Skin epidermis (tissue), 12 donors: ENCODE measurements around the gene ZCCHC8.

Experiments
- H3K27ac ChIP-seq, 21 experiments: fragments of 200-600 bp; sonication (generic) in 11 of 21; one replicate each; pipeline ENCODE4 v1.5.0; 2020; ENCODE audit warnings: mild to moderate bottlenecking in 3 of 21, inconsistent platforms in 2 of 21, moderate library complexity in 2 of 21
- H3K4me3 ChIP-seq, 7 experiments: fragments of 200-600 bp; sonication (generic) in 2 of 7; one replicate each; pipeline ENCODE4 v1.5.0; 2020; ENCODE audit warnings: inconsistent platforms in 2 of 7, mild to moderate bottlenecking in 2 of 7, moderate library complexity in 1 of 7

Gene ZCCHC8

GRCh38 chr12:122500685-122501488 is at the start of gene ZCCHC8:
TSS of gene ZCCHC8 (minus strand) at chr12:122500932. CDS start at chr12:122500840, 92 bp downstream.
- peak within 1 kb of the TSS; percentile 74 to 99 (median 98) for H3K27ac ChIP-seq

DNA sequence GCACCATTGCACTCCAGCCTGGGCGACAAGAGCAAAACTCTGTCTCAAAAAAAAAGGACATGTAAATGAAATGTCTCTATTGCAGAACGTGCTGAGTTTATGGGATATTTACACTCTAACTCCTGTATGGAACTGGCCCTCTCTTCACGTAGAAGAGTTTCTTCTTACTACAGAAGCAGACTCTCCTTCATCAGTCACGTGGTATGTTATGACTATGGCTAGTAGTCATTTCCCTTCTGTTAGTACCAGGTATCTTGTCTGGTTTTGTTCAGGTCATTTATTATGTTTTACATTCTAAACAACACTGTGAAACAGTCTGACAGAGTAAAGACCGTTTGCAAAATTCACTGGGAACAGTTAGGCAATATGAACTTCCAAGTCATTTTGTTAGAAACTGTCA is 46.6 kb upstream of the ZCCHC8 start:
- Histone ChIP-seq H3K4me3 (no peak overlapping the region), H3K27ac (no peak overlapping the region)

More at GRCh38 chr12:122500685-122501488, at the start of gene ZCCHC8:
- H3K4me3 ChIP-seq, result peak within 1 kb of the TSS; percentile 61 to 85 (median 78)

GRCh38 chr12:122545855-122546254 is 45.1 kb upstream of the ZCCHC8 start:
- no peak overlapping the region for H3K27ac ChIP-seq
- H3K4me3 ChIP-seq, result no peak overlapping the region

DNA sequence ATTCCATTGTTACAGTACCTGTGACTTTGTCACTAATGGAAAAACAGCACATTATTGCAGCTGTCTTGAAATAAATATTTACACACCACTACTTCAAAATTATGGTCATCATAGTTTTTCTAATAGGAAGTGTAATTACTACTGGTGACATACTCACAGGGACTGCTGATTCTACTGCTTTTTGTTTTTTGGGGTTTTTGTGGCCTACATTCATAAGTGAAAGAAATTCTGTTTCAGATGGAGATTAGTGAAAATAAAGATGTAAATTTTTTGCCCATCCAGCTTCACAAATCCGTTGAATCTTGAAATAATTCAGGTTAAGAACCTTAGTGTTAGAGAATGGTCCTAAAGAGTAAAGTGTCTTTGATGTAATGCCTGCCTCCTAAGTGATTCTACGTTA is 43.8 kb upstream of the ZCCHC8 start:
- no peak overlapping the region for H3K27ac ChIP-seq
- no peak overlapping the region for H3K4me3 ChIP-seq

- no peak overlapping the region for H3K27ac ChIP-seq
- no peak overlapping the region for H3K4me3 ChIP-seq
These were observed 37.8 kb upstream of the ZCCHC8 start for GRCh38 chr12:122538496-122538895.

- Histone ChIP-seq H3K27ac (no peak overlapping the region), H3K4me3 (no peak overlapping the region)
These were observed 36.3 kb upstream of the ZCCHC8 start for GRCh38 chr12:122537021-122537420.

DNA sequence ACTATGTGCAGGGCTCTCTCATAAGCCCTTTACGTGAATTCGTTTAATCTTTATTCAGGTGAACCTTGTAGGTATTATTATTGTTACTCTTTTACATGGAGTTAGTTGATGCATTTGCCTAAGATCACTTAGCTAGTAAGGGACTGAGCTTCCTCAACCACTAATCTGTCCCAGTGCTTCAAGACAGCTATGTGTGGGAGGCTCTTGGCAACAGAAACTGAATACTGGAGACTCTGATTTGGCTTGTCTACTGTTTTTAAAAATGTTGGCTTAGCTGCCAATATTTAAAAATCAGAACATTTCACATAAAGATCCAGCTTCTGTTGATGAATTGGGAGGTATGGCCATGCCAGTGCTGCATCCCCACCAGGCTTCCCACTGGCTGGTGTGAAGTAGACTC is 33.1 kb upstream of the ZCCHC8 start:
- H3K4me3 ChIP-seq, result no peak overlapping the region
- H3K27ac ChIP-seq, result no peak overlapping the region

GRCh38 chr12:122528992-122529391 is 28.3 kb upstream of the ZCCHC8 start:
- no peak overlapping the region for H3K27ac ChIP-seq
- no peak overlapping the region for H3K4me3 ChIP-seq

- no peak overlapping the region for H3K4me3 ChIP-seq
- no peak overlapping the region for H3K27ac ChIP-seq
These were observed 27.9 kb upstream of the ZCCHC8 start for GRCh38 chr12:122528582-122528981.

GRCh38 chr12:122527478-122527944 is 26.8 kb upstream of the ZCCHC8 start:
- Histone ChIP-seq H3K27ac (peak overlapping the region; percentile 14 to 100 (median 96)), H3K4me3 (peak overlapping the region; percentile 44 to 81 (median 73))

GRCh38 chr12:122526683-122527477 is 26.1 kb upstream of the ZCCHC8 start, which contains the start of the genes KNTC1 and RSRC2:
TSS of gene KNTC1 (plus strand) at chr12:122527249. CDS start at chr12:122530064, 2,815 bp downstream.
TSS of gene RSRC2 (minus strand) at chr12:122526936. CDS start at chr12:122526853, 83 bp downstream.
- H3K27ac ChIP-seq, result peak within 1 kb of the TSS; percentile 67 to 100 (median 97)
- H3K4me3 ChIP-seq, result peak within 1 kb of the TSS; percentile 64 to 81 (median 75)

DNA sequence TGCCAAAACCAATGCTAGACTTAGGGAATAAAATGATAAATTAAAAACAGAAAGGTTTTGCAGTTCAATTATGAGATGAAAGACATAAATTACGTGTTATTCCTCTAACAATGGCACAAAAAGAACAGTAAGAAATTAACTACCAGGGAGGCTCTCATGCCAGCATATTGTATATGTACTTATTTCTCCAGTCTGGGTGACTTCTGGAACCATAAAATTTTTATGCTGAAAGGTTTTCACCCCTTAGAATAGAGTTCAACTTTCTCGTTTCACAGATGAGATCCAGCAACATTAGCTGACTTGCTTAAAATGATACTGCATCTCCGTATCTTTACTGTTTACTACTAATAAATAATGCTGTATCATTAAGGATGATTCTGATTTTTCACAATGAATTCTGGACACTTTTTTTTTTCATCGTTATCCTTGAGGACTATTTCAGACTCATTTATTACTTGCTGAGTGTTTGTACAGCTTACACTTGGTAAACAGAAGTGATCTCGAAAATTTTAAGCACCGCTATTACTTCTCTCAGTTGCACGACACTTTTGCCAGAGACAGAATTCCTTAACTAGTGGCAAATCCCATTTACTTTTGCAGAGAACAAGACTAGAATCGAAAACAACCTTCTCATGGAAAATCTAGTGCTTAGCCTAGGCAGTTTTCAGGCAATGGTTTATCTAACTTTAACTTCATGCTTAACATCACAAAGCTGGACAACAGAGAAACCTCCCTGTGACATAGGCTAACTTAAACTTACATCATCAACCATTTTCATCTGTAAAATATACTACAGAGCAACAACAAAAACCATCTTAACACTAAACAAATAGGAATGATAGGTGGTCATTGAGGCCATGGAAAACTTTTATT is 23.4 kb upstream of the ZCCHC8 start:
- peak overlapping the region in 4 of 21 experiments; percentile 31 to 76 (median 62) for H3K27ac ChIP-seq

DNA sequence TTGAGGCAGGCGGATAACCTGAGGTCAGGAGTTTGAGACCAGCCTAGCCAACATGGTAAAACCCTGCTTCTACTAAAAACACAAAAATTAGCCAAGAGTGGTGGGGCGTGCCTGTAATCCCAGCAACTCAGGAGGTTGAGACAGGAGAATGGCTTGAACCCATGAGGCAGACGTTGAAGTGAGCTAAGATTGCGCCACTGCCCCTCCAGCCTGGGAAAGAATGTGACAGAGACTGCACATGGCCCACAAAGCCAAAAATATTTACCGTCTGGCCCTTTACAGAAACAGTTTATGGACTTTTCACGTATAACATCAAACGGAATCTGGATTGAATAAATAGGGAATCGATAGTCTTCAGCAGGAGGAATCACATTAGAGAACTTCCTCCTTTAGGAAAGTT is 22.5 kb upstream of the ZCCHC8 start:
- Histone ChIP-seq H3K27ac (peak overlapping the region in 1 of 21 experiments; percentile 47), H3K4me3 (no peak overlapping the region)

More for the DNA sequence above, 23.4 kb upstream of the ZCCHC8 start:
- peak overlapping the region in 6 of 7 experiments; percentile 44 to 81 (median 74) for H3K4me3 ChIP-seq

- Histone ChIP-seq H3K4me3 (no peak overlapping the region), H3K27ac (no peak overlapping the region)
These were observed 19.9 kb upstream of the ZCCHC8 start for GRCh38 chr12:122520676-122521075.

- Histone ChIP-seq H3K4me3 (no peak overlapping the region), H3K27ac (no peak overlapping the region)
These were observed 18.7 kb upstream of the ZCCHC8 start for GRCh38 chr12:122519418-122519817.

- Histone ChIP-seq H3K4me3 (no peak overlapping the region), H3K27ac (no peak overlapping the region)
These were observed 18.2 kb upstream of the ZCCHC8 start for GRCh38 chr12:122518908-122519307.

DNA sequence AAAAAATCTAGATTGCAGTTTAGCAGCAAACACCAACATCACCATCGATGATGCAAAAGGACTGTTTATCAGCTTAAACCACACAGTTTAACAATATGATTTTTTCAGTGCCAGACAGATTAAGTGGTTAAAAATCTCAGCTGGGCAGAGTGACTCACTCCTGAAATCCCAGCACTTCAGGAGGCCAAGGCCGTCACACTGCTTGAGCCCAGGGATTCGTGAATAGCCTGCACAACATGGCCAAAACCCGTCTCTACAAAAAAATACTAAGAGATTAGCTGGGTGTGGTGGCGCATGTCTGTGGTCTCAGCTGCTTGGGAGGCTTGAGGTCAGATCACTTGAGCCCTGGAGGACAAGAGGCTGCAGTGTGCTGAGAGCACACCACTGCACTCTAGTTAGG is 17.1 kb upstream of the ZCCHC8 start:
- no peak overlapping the region for H3K27ac ChIP-seq

DNA sequence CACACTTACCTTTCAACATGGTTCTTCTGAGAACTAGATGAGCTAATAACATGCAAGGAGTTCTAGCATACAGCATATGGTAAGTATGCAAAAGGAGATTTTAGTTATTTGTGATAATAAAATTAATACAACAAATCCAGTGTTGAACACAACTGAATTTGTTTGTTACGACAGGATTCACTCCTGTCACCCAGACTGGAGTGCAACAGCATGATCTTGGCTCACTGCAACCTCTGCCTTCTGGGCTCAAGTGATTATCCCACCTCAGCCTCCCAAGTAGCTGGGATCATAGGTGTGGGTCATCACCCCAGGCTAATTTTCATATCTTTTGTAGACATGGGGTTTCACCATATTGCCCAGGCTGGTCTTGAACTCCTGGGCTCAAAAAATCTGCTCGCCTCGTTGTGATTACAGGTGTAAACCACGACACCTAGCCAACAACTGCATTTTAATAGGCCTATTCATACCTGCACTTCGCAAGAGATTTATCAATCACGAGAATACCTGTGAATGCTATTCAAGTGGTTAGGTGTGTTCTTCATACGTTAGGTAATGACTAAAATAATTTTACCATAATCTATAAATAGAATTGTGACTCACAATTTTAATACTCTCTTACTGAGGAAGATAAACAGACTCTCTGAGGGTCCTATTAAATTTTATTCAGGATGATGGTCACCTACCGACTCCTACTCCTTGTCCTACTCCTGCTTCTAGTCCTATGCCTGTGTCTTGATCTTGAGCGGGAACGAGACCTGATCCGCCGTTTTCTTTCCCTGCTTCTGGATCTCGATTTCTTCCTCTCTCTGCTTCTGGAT is 16.0 kb upstream of the ZCCHC8 start:
- no peak overlapping the region for H3K4me3 ChIP-seq
- no peak overlapping the region for H3K27ac ChIP-seq

More for the DNA sequence above, 17.1 kb upstream of the ZCCHC8 start:
- H3K4me3 ChIP-seq, result no peak overlapping the region

- H3K27ac ChIP-seq, result no peak overlapping the region
- no peak overlapping the region for H3K4me3 ChIP-seq
These were observed 14.5 kb upstream of the ZCCHC8 start for GRCh38 chr12:122515275-122515674.
